ELR (cell line): ENCODE results near the gene DIAPH3.

Experiments
- DNase-seq: peaks from one replicate; pipeline ENCODE4 v3.0.0-alpha.2; 2015; ENCODE audit warnings: low read depth

DIAPH3 gene

DNA sequence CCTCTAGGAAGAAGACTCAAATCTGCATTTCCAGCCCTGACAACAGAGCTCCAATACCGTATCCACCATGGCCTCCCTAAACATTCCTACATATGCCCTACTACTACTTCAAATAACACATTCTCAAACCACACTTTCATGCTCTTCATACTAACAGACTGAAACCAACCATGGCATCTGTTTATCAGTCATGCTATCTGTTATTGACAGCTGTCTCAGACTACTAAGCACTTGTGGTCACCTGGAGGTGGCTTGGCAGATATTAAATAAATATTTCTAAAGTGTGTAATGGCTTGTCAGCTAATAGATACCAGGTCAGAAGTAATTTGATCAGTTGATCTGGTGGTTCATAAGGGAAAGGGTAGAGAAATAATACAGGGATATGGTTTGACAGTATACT lies 489.1 kb downstream of the DIAPH3 start:
- no peak for DNase-seq

DNA sequence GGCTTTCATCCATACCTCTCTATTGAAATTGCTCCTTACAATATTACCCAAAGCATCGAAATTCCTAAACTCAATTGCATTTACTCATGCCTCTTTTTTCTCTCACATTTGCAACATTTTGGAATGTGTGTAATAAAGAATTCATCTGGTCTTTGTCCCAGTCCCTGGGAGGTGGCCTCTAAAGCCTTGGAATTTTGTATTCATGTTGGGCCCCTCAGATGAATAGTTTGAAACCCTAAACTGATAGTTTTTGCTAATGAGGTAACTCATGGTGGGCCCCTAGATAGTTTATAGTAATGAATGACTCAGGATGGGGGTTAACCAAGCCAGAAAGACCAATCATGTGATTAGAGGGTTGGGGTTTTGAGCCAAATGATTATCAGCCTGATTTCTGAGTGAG lies 490.4 kb downstream of the DIAPH3 start:
- no peak for DNase-seq

GRCh38 chr13:59672445-59672844 lies 491.3 kb downstream of the DIAPH3 start:
- no peak for DNase-seq

DNA sequence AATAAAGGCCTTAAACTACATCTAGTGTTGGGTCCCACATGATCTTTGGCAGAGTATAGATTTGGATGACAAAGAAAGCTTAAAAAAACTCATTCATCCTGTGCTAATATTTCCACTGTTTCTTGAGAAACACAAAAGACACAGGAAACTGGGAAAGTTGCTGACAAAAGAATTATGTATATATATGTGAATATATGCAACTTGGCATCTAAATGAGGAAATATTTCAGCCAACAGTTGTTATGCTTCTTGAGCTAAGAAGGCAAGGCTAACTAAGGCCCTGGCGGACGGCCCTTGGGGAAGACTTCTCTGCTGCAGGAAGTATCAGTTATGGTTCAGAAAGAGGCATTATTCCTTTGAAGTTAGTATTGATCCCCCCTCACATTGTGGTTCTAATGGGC lies 491.8 kb downstream of the DIAPH3 start:
- no peak for DNase-seq

DNA sequence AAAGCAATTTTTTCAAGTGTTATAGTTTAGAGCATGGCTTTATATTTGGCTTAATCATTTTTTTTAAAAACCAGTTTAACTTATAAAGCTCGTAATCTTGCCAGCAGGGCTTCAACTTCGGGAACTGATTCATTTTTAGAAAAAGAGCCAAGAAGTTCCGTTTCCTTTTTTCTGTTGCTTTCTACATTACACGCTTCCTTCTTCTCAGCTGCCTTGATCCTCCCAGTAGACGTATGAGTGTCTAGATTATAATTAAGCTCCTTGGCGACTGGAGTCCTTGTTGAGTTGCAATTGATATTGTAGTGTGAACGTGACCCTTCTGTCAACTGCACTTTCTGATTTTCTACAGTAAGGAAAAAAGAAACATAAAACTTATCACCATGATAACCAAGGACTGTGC lies 497.2 kb downstream of the DIAPH3 start:
- no peak for DNase-seq

GRCh38 chr13:59665732-59666131 lies 498.0 kb downstream of the DIAPH3 start:
- no peak for DNase-seq

GRCh38 chr13:59665184-59665583 lies 498.5 kb downstream of the DIAPH3 start:
- DNase-seq, result no peak

DNA sequence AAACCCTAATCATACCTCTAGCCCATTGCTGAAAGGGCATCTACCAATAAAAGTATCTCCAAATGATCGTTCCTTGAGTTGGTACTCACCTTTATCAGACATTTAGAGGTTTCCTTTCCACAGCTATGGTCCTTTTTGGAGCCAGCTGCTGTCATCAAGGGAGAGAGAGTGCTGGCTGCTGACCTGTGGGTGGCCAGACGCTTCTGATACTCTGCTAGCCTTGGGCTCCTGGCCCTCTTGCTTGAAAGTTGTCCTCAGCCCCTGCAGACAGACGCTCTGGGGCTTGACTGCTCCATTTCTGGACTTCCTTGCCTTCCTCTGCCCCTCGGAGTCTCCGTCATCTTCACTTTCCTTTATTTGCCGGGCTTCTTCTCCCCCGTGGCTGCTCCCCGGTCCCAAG lies 499.1 kb downstream of the DIAPH3 start:
- no peak for DNase-seq

GRCh38 chr13:59663707-59664106 lies 500.0 kb downstream of the DIAPH3 start:
- DNase-seq, result no peak

DNA sequence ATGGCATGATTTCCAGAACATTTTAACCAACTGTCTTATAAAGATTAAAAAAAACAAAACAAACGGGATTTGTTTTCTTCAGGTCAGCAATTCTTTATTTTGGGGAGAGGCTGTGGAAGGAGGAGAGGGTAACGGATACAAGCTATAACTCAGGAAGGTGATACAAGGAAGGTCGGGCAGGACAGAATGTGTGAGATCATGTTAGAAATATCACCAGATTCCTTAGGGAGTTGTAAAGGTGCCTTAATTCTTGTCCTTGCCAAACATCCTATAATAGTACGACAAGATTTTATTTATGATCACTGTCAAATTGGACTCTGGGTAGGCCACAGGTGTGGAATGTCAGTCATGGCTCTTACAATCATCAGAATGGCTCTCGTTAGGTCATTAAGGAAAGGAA lies 503.1 kb downstream of the DIAPH3 start:
- DNase-seq, result no peak

GRCh38 chr13:59659981-59660380 lies 503.7 kb downstream of the DIAPH3 start:
- no peak for DNase-seq

DNA sequence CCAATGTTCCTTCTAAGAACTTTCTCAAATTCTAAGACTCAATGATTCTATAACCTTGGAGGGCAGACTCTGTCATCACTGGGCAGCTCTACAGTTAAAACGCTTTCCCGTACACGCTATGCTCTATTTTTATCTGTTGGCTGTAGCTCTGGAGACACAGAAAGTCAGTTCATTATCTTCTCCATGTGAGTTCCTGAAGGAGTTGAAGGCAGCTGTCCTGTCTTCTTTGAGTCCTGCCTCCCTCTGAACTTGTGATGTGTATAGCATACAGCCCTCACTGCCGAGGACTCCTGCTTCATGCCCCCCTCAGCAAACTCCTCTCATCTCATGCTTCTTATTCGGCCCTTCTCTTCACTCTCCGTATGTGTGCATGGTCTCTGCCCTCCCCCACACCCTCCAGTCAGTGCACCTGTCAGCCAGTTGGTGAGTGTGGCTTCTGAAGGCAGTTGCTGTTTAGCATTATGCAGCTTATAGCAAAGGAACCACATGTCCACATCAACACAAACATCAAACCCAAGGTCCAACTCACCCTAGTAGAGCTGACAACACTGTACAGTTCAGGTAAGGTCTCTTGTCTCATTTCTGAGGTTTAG lies 504.9 kb downstream of the DIAPH3 start:
- DNase-seq, result no peak

GRCh38 chr13:59658027-59658737 lies 505.5 kb downstream of the DIAPH3 start:
- DNase-seq, result no peak

DNA sequence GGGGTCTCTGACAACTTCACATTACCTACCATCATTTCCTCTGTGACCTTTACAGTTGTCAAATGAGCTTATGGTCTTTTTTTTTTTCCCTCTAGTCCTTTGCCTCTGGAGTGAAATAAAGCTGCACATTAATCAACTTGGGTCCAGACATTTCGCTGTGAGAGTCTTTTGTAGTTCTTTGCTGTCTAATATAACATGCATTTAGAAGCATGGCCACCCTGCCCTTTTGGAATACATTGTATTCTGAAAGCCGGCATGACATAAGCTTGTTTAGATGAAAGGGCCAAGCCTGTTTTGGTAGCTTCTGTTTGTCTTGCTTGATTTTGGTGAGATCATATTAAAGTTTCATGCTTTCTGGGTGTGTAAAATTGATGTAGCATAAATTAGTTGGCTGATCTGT lies 509.8 kb downstream of the DIAPH3 start:
- DNase-seq, result no peak

DNA sequence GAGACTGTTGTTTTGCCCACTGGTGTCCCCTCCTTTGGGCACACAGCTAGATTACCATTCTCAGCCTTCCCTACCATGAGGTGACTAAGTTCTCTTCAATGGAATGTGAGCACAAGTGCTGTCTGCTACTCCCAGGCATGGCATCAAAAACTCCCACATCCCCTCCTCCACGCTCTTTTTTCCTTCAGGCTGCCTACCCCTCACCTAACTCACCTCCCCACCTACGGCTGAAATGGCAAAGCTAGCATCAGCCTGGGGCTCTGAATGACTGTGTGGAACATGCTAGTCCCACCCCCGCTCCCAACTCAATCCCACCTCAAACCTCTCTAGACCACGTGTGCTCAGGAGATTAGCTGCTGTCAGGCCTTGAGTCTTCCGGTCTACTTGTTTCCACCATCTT lies 512.2 kb downstream of the DIAPH3 start:
- no peak for DNase-seq

GRCh38 chr13:59643906-59644626 lies 519.7 kb downstream of the DIAPH3 start:
- no peak for DNase-seq

DNA sequence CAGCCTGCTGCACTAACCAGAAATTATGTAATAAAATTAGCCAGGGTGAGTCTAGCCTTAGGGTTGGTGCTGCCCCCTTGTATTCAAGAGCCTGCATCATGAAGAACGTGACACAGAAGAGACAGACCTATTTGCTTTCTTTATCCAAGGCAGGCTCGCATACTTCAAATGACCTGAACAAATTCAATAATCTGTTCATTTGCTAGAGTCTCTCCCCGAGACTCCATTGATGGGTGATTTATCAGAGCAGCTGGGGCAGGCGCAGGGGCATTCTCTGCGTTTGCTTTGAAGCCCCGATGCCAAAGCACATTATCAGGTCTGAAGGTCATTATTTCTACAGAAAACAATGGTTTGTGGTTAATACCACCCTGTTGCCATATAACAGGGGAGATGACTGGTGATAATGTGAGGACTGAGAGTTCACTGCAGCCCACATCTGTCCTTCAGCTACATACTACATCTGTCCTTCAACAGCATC lies 520.3 kb downstream of the DIAPH3 start:
- DNase-seq, result no peak

DNA sequence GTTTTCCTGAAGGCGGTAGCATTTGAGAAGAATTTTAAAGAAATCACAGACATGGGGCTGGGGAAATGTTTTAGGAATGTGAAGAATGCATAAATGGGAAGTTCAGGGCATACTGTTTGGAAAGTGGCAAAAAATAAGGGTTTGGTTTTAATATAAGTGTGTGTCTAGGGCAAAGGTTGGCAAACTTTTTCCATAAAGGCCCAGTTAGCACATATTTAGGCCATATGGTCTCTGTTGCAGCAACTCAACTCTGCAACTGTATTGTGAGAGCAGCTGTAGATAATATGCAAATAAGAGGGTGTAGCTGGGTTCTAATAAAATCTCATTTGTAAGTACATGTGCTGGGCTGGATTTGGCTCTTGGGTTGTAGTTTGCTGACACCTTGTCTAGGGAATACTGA lies 521.9 kb downstream of the DIAPH3 start:
- no peak for DNase-seq

DNA sequence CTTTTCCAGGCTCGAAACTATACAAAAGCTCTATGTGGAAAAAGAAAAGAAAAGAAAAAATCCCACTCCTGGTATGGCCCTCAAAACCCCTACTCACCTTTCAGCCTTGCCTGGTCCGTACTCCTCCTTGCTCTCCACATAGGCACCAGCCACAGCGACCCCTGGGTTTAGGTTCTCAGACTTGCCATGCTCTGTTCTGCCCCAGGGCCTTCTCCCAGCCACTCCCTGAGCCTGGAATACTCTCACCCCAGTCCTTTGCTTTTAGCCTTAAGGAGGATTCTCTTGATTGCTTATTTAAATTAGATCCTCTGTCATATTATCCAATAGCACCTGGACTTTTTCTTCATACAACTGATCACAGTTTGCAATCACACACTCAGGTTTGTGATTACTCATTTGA lies 522.5 kb downstream of the DIAPH3 start:
- no peak for DNase-seq

GRCh38 chr13:59638404-59638803 lies 525.3 kb downstream of the DIAPH3 start:
- no peak for DNase-seq

DNA sequence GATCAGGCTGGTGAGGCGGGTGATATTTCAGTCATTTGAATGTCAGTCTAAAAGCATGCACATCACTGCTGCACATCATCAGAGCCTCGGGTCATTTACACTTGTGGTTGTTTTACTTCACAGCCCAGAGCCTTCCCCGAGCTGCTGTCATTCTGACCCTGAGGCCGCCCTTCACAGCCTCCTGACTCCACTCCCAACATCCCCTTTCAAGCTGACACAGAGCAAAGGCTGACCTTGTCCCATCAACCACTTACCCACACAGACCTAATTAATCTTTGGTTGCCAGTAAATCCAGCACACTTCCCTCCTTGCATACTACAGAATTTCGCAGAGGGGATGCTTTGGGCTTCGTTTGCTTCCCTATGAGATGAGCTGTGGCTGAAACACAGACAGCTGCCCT lies 528.1 kb downstream of the DIAPH3 start:
- DNase-seq, result no peak

DNA sequence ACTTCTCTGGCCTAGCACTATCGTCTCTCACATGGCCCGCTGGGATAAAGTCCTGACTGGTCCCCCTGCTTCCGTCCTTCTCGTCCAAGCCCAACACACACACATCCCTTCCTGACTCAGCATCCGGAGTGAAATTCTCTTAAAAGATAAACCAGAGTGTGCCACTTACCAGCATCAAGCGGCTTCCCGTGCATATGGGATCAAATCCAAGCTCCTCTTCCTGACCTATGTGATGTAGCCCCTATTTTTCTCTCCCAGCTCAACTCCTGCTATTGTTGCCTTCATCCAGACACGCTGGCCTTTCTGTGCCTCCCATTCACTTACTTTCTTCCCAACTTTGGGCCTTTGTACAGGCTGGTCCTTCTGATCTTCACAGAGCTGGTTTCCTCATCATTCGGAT lies 530.4 kb downstream of the DIAPH3 start:
- DNase-seq, result no peak

DNA sequence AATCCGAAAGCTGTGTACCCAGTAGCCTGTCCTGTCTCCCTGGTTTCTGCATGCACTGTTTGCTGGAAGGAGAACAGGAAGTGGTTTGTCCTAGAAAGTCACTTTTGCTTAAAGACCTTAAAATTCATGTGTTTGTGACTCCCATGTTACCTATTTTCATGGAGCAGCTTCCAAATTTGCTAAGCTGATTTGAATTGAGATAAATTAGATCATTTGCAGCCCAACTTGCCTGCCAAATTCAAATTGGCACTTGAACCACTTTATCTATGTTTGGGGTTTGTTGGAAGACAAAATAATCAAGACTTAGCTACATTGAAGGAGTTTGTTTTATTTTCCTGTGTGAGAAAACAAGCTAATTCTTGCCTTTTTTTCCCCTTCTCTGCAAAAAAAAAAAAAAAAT lies 532.5 kb downstream of the DIAPH3 start:
- no peak for DNase-seq
